Lower leg skin (tissue), 3 donors: ENCODE data around the gene CREBL2.

Experiments used
- CTCF ChIP-seq, 3 donors: fragments of 450-650 bp; IDR thresholded peaks; one replicate each; pipeline ENCODE4 v1.5.1; 2016; ENCODE audit warnings: antibody characterized with exemption in 3 of 3, mild to moderate bottlenecking in 3 of 3, moderate library complexity in 2 of 3
- POLR2A ChIP-seq, 2 donors: fragments of 450-650 bp; IDR thresholded peaks; one replicate each; pipeline ENCODE4 v1.6.1; 2016 to 2017; ENCODE audit warnings: antibody characterized with exemption in 2 of 2, mild to moderate bottlenecking in 1 of 2, moderate library complexity in 1 of 2

- TF ChIP-seq CTCF (IDR thresholded peaks at IDR 0.05) (no peak), POLR2A (IDR thresholded peaks at IDR 0.05) (no peak)
Observed at GRCh38 chr12:12645485-12645884, 33.8 kb downstream of the CREBL2 start.
